ENCODE measurements around the gene CCN6. TPM values are rescaled to one million over a fixed set of nuclear protein-coding genes. Genes with fewer than 3 reads are reported as not detected.
A peak's percentile ranks its signal among the peaks of the same experiment; 100 is the strongest.

CCN6 gene
- total RNA-seq, 1 experiment from 2014 or later: not detected

DNA sequence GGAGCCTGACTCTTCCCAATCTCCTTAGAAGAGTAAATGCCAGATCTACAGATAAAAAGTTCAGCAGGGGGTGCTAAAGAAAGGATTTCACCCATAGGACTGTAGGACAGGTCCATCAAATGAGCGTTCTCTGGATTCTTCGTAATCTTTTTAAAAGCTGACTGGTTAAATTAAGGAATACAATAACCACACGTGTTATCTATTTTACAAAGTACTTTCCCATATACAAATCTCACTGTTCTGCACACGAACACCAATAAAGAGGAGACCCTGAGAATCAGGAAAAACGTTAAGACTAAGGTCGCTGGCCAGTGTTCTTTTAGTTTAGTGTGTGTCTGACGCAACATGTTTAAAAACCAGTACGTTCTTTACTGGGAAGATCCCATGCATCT, 32.8 kb downstream of the CCN6 start:
- Mint-ChIP-seq H3K27ac (no peak overlapping the region), H3K4me3 (no peak overlapping the region), H3K9me3 (no peaks in the 10 kb centered on the region), H3K36me3 (ENCODE audit: insufficient read depth in 1 of 3, low read depth in 3 of 3) (no peaks in the 10 kb centered on the region; a peak in 2 of 7 replicates), H3K27me3 (ENCODE audit: low read depth) (peaks cover 10% of the 10 kb centered on the region), H3K4me1 (no peaks in the 10 kb centered on the region)
- no peak overlapping the region for H2BK5ac ChIP-seq (ENCODE audit: insufficient read length, low read length)
- no peak overlapping the region for H2BK20ac ChIP-seq (ENCODE audit: low read depth, low read length, poor library complexity, severe bottlenecking)
- H3K18ac ChIP-seq (ENCODE audit: insufficient read length, low read depth, low read length): no peak overlapping the region
- no peak overlapping the region for H3K14ac ChIP-seq (ENCODE audit: insufficient read depth, low read length)
- no peak overlapping the region for H3K23ac ChIP-seq (ENCODE audit: insufficient read length, low read depth, low read length)
- H3K27me3 ChIP-seq (ENCODE audit: insufficient read depth, low read length): no peaks in the 10 kb centered on the region
- H3K9ac ChIP-seq (ENCODE audit: extremely low read depth, insufficient read length, low read length): peak overlapping the region; percentile 53
- no peak overlapping the region for H3K56ac ChIP-seq (ENCODE audit: insufficient read length, low read depth, low read length)
- H4K91ac ChIP-seq (ENCODE audit: insufficient read length, low read depth, low read length): no peak overlapping the region
- no peak overlapping the region for H3T11ph ChIP-seq (ENCODE audit: low read length)
- no peak overlapping the region for H2AFZ ChIP-seq (ENCODE audit: low read length)
- H3K79me1 ChIP-seq (ENCODE audit: insufficient read depth, low read depth, low read length, poor library complexity, severe bottlenecking): no peaks in the 10 kb centered on the region
- no peak overlapping the region for H2BK12ac ChIP-seq (ENCODE audit: insufficient read length, low read depth, low read length)
- H2AK5ac ChIP-seq (ENCODE audit: insufficient read length, low read length): no peak overlapping the region
- no CpG with 5 or more reads among the region's 8 CpGs for WGBS (ENCODE audit: extremely low coverage, insufficient read length, low lambda C conversion rate)
- no peak overlapping the region for H3K4ac ChIP-seq (ENCODE audit: low read depth, low read length)
- no peak overlapping the region for H4K8ac ChIP-seq (replicated peaks; ENCODE audit: insufficient read length, low read depth, low read length)
- DNase-seq: no peak
- no peak overlapping the region for H2BK15ac ChIP-seq (ENCODE audit: low read depth, low read length)
- peak overlapping the region; percentile 58 for H3K4me2 ChIP-seq (ENCODE audit: insufficient read depth, insufficient read length, low read length)
- H3K9me3 ChIP-seq (ENCODE audit: control insufficient read depth, low read depth, low read length): no peaks in the 10 kb centered on the region
- H4K20me1 ChIP-seq (ENCODE audit: control insufficient read depth, insufficient read depth, insufficient read length): no peaks in the 10 kb centered on the region
- H4K5ac ChIP-seq (ENCODE audit: insufficient read length, low read depth, low read length): no peak overlapping the region
- no peaks in the 10 kb centered on the region for H3K23me2 ChIP-seq (ENCODE audit: insufficient read length, low read depth, low read length, poor library complexity, severe bottlenecking)
- H3K4me1 ChIP-seq (ENCODE audit: insufficient read depth, low read length): no peaks in the 10 kb centered on the region
- no peaks in the 10 kb centered on the region for H3K79me2 ChIP-seq (ENCODE audit: insufficient read depth, low read length)
- no peak overlapping the region for H3K27ac ChIP-seq (ENCODE audit: insufficient read length, low read depth, low read length)
- no peak overlapping the region for H2BK120ac ChIP-seq (ENCODE audit: low read depth, low read length, poor library complexity, severe bottlenecking)
- TF ChIP-seq, protein P1, sequence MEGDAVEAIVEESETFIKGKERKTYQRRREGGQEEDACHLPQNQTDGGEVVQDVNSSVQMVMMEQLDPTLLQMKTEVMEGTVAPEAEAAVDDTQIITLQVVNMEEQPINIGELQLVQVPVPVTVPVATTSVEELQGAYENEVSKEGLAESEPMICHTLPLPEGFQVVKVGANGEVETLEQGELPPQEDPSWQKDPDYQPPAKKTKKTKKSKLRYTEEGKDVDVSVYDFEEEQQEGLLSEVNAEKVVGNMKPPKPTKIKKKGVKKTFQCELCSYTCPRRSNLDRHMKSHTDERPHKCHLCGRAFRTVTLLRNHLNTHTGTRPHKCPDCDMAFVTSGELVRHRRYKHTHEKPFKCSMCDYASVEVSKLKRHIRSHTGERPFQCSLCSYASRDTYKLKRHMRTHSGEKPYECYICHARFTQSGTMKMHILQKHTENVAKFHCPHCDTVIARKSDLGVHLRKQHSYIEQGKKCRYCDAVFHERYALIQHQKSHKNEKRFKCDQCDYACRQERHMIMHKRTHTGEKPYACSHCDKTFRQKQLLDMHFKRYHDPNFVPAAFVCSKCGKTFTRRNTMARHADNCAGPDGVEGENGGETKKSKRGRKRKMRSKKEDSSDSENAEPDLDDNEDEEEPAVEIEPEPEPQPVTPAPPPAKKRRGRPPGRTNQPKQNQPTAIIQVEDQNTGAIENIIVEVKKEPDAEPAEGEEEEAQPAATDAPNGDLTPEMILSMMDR (conservative IDR thresholded peaks at IDR 0.05): peak; percentile 27; the same call in 1 of the 3 replicates
